HG03520 (cell line): Measurements from ENCODE around the gene SLITRK6.
"Not testable (repeated sequence)": the region's sequence is repeated elsewhere in the genome, so short reads cannot be mapped to it uniquely, and the experiment has no call there.

ENCODE experiments used
- ATAC-seq: cut with Tn5 transposase; IDR thresholded peaks from one replicate; pipeline ENCODE4 v1.9.1; 2021; ENCODE audit warnings: mild to moderate bottlenecking, moderate library complexity; ENCODE audit not compliant: unreplicated experiment

The SLITRK6 gene

DNA sequence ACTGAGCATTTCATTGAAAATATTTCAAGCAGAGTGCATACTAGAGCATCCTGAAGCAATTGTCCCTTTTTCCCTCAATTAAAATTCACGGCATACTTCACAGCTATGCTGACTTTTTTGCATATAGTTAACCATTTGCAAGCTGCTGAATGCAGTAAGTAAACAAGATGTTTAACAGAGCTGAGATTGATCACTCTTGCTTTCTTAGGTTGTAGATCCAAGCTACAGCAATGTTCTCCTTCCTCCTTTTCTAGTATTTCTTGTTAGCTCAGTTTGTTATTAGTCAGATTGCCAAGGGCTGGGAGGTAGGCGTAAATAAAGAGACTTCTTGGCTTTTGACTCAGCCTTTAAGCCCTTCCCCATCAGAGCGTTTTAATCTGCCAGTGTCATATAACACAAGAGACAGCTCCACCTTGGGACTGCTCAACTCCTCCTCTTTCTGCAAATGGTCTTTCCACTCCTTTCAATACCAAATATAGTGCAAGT, at the start of gene SLITRK6:
Gene SLITRK6 (minus strand): TSS at position 323 of the 486 bp plus-strand sequence. CDS start 2,911 bp downstream, outside the sequence.
- ATAC-seq, result no peak

DNA sequence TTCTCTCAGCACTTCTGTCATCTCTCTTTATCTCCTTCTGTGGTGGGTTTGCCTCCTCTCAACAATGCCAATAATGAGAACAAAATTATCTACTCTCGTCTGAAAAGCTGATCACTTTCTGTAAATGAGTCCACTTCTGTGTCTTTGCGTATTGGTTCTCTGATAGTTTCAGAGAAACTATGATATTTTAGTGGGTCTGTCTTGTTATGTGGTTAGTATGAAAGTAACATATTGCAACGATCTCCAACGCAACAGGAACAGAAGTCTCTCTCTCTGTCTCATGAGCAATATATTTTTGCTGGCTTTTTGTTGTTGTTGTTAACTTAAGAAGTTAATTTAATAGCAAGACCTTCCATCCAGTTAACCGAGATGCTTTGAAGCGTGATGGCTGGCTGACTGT, 47.8 kb upstream of the SLITRK6 start:
- ATAC-seq, result no peak

GRCh38 chr13:85841427-85841826, 42.2 kb upstream of the SLITRK6 start:
- ATAC-seq, result no peak

GRCh38 chr13:85833921-85834320, 34.7 kb upstream of the SLITRK6 start:
- ATAC-seq, result no peak

DNA sequence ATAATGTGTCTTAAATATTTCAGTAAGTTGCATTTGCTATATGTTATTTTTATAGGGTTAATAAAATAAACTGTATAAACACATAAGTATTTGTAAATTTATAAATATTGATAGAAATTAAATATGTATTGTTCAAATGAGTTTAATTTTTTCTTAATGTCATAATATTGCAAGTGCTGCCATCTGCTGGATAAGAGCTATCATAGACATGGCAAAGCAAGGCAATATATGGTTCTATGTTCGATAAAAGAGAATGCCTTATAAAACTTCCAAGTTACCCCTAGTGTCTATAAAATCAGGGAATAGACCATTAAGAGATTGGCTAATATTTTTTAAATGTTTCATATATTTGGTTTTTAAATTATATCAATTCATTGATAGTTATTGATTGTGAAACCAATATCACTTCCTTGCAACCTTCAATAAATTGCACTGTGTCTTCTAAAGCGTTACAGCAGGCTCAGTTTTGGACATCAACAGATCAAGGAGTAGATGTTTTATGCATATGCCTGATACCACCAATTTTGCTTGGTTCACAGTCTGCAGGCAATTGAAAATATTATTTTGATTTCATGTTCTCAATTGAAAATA, 29.0 kb upstream of the SLITRK6 start:
- no peak for ATAC-seq

GRCh38 chr13:85825454-85825853, 26.2 kb upstream of the SLITRK6 start:
- ATAC-seq, result no peak

DNA sequence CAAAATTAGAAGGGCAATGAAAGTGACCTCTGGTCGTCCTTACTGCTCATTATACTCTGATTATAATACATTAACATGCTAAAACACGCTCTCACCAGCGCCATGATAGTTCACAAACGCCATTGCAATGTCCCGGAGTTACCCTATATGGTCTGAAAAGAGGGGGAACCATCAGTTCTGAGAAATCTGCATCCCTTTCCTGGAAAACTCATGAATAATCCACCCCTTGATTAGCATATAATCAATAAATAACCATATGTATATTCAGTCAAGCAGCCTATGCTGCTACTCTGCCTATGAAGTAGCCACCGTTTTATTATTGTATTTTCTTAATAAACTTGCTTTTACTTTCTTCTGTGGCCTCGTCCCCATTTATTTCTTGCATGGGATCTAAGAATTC, 24.6 kb upstream of the SLITRK6 start:
- no peak for ATAC-seq

GRCh38 chr13:85819513-85819912, 20.3 kb upstream of the SLITRK6 start:
- ATAC-seq, result no peak

- ATAC-seq, result no peak
Observed at GRCh38 chr13:85816413-85816812, 17.2 kb upstream of the SLITRK6 start.

DNA sequence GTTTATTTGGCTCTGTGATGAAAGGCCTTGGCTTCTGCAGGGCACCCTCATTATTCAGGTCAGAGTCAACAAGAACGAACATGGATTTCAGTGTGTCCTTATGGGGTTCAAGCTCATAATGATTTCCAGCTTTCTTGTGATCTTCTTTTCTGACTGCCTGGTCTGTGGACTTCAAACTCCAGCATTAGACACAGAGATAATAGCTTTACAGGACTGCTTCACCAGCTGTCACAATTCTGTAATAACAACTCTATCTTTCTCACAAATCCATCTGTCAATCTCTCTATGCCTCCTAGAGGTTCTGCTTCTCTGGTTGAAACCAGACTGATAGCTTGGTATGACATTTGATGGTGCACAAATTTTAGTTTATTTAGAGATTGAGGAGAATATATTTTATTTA, 13.1 kb upstream of the SLITRK6 start:
- no peak for ATAC-seq

DNA sequence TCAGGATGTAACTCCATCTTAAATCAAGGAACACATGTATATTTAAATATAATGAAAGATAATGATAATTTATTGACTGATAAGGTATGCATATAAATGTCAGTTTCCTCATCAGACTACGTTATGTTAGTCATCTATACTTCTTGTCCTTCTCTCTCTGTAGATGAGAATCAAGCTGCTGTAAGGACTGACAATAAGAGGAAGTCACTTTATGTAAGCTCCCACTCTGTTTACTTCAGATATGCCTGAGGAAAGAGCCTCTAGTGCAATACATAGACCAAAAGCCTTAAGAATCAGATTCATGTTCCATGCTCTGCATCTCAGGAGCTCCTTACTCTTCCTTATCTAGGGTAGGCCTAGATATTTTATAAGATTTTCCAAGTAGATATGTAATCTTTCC, 9.6 kb upstream of the SLITRK6 start:
- ATAC-seq, result no peak

- peak; percentile 77 for ATAC-seq
Observed at GRCh38 chr13:85806553-85807175, 7.4 kb upstream of the SLITRK6 start.

DNA sequence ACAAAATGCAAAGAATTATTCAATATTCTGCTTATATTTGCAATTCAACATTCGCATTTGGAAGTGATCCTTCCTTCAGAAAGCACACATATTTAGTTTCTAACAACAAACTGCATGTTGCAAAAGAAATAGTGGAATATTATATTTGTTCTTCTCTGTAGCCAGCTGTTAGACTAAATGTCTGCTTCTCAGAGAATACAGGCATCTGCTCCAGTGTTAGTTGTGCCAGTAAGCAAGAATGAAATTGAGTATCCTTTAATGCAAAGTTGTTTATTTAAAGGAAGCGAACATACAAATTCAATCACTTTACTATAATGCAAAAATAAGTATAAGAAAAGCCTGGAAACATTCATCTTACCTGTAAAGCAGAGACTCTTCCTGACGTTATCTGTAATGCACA, 663 bp downstream of the SLITRK6 start:
- no peak for ATAC-seq

GRCh38 chr13:85797311-85797710, 1.9 kb downstream of the SLITRK6 start:
- ATAC-seq, result no peak

- no peak for ATAC-seq
Observed at GRCh38 chr13:85785205-85785604, 14.0 kb downstream of the SLITRK6 start.

DNA sequence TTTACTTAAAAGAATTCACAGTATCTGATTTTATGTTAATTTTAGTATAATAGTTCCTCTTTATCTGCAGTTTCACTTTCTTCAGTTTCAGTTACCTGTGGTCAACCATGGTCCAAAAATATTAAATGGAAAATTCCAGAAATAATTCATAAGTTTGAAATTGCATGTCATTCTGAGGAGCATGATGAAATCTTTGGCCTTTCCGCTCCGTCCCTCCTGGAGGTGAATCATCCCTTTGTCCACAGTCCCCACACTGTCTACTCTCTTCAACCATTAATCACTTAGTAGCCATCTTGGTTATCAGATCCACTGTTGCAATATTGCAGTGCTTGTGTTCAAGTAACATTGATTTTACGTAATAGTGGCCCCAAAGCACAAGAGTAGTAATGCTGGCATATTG, 26.9 kb downstream of the SLITRK6 start:
- ATAC-seq, result no peak

GRCh38 chr13:85771856-85772255, 27.4 kb downstream of the SLITRK6 start:
- ATAC-seq, result no peak

DNA sequence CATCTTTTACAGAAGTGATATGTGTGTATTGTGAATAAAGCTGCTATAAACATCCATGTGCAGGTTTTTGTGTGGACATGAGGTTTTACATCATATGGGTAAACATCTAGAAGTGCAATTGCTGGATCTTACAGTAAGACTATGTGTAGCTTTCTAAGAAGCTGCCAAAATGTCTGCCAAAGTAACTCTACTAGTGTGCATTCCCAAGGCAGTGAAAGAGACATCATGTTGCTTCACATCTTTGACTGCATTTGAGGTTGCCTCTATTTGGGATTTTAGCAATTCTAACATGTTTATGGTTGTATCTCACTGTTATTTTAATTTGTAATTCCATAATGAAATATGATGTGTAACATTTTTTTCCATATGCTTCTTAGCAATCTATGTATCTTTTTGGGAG, 30.3 kb downstream of the SLITRK6 start:
- no peak for ATAC-seq

- ATAC-seq, result no peak
Observed at GRCh38 chr13:85755123-85755522, 44.1 kb downstream of the SLITRK6 start.

DNA sequence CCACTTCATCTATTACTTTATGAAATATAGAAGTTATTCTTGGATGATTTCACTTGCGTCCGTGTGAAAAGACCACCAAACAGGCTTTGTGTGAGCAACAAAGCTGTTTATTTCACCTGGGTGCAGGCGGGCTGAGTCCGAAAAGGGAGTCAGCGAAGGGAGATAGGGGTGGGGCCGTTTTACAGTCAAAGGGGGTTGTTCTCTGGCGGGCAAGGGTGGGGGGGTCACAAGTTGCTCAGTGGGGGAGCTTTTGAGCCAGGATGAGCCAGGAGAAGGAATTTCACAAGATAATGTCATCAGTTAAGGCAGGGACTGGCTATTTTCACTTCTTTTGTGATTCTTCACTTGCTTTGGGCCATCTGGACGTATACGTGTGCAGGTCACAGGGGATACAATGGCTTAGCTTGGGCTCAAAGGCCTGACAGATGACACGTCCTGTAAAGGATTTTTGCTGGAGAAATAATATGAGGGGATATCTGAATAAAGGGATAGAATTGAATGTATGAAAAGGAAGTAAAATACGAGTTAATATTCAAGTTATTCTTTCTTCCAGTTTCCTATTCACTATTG, 55.9 kb downstream of the SLITRK6 start:
- not testable (repeated sequence) for ATAC-seq
